CD4-positive, alpha-beta T cell treated with Interleukin-10 for 1 hour (primary cell): ENCODE results near the gene TUBD1.
A peak's percentile ranks its signal among the peaks of the same experiment; 100 is the strongest.
"Not testable (repeated sequence)": the region's sequence is repeated elsewhere in the genome, so short reads cannot be mapped to it uniquely, and the experiment has no call there.

Experiments
- DNase-seq: peaks from one replicate; pipeline ENCODE4 v3.0.0-alpha.2; 2020

TUBD1 gene

GRCh38 chr17:59892924-59893675 is at the start of gene TUBD1, which contains the start of gene RPS6KB1:
Gene TUBD1, minus strand, starts transcription at chr17:59892943. Its CDS starts 1,941 bp downstream, at chr17:59891002.
Gene RPS6KB1, plus strand, starts transcription at chr17:59893121. Its CDS starts 64 bp downstream, at chr17:59893185.
- DNase-seq: peak; percentile 99

- no peak for DNase-seq
Measured at GRCh38 chr17:59941131-59941530, 48.4 kb upstream of the TUBD1 start.

- not testable (repeated sequence) for DNase-seq
Measured at GRCh38 chr17:59940697-59941096, 48.0 kb upstream of the TUBD1 start.

GRCh38 chr17:59933317-59933716 is 40.6 kb upstream of the TUBD1 start:
- not testable (repeated sequence) for DNase-seq

DNA sequence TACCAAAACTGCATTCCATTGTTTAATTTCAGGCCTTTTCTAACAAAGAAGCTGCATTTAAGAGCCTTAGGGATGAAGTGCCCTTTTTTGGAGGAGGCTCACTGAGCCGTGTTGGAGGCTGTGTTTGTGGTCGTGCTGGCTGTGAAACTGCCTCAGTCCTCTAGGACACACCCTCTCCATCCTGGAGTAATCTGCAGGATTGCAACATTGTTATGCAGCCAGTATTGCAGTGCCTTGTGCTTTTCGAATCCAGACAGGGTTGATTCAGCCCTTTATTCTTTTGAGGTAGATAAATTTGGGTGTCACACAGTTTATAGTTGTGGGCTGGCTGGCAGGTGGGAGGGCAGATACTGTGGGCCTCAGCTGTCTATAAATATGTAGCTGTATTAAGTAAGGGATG is 38.0 kb upstream of the TUBD1 start:
- DNase-seq: not testable (repeated sequence)

- DNase-seq: not testable (repeated sequence)
Measured at GRCh38 chr17:59930121-59930520, 37.4 kb upstream of the TUBD1 start.

DNA sequence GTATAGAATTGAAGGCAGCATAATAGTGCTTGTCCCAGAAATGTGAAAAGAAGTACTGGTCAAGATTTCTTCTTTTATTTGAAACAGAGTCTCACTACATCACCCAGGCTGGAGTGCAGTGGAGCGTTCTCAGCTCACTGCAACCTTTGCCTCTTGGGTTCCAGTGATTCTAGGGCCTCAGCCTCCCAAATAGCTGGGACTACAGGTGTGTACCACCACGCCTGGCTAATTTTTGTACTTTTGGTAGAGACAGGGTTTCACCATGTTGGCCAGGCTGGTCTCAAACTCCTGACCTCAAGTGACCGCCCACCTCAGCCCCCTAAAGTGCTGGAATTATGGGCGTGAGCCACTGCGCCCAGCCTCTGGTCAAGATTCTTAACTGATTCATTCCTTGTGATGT is 27.9 kb upstream of the TUBD1 start:
- DNase-seq: not testable (repeated sequence)

GRCh38 chr17:59916446-59916845 is 23.7 kb upstream of the TUBD1 start:
- no peak for DNase-seq

DNA sequence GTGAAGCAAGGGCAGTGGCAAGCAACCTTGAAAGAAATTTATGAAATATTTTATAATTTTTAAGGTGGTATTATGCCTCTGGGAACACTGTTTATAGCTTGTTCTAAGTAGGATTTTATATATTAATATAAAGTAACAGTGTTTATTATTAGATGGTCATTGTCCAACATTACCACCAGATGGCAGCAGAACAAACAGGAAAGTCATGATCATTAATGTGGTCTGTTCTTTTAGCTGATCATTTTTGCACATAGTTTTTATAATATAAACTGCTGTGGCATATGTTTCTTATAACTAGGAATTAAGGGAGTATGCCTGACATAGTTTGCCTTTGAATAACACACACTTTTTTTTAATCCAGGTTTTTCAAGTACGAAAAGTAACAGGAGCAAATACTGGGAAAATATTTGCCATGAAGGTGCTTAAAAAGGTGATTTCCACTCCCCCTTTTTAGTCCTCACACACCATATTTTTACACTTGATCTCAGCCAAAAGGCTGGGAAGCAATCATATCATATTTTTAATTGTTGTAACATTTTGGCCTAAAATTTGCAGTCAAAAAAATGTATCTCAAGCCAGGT is 21.6 kb upstream of the TUBD1 start:
- peak; percentile 69 for DNase-seq

DNA sequence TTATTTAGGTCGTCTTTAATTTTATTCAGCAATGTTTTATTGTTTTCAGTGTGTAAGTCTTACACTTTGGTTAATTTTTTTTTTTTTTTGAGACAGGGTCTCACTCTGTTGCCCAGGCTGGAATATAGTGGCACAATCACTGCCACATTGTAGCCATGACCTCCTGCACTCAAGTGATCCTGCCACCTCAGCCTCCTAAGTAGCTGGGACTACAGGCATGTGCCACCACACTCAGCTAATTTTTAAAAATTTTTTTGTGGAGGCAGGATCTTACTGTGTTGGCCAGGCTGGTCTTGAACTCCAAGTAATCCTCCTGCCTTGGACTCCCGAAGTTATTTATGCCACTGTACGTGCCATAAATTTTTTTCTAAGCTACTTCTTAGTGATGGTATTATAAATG is 14.7 kb upstream of the TUBD1 start:
- no peak for DNase-seq

DNA sequence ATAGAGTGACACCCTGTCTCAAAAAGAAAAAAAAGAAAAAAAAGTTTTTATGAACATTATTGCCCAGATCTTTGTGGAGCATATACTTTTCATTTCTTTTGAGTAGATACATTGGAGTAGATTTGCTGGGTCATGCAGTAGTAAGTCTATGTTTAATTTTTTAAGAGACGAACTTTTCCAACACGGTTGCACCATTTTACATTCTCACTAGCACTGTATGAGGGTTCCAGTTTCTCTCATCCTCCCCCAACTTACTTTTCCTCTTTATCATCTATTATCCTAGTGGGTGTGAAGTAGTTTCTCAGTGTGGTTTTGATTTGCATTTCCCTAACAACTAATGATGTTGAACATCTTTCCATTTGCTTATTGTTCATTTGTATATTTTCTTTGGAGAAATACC is 10.7 kb upstream of the TUBD1 start:
- DNase-seq: no peak

DNA sequence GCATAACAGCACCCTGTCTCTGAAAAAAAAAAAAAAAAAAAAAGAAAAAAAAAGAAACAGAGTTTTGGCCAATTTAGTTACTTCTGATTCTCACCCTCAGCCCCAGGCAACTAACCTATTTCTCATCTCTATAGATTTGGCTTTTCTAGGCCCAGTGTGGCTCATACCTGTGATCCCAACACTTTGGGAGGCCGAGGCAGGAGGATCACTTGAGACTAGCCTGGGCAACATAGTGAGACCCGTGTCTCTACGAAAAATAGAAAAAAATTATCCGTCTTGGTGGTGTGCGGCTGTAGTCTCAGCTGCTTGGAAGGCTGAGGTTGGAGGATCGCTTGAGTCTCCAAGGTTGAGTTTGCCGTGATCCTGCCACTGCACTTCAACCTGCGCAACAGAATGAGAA is 8.9 kb upstream of the TUBD1 start:
- DNase-seq: no peak

- no peak for DNase-seq
Measured at GRCh38 chr17:59899099-59899498, 6.4 kb upstream of the TUBD1 start.

GRCh38 chr17:59897090-59897489 is 4.3 kb upstream of the TUBD1 start:
- DNase-seq: no peak

DNA sequence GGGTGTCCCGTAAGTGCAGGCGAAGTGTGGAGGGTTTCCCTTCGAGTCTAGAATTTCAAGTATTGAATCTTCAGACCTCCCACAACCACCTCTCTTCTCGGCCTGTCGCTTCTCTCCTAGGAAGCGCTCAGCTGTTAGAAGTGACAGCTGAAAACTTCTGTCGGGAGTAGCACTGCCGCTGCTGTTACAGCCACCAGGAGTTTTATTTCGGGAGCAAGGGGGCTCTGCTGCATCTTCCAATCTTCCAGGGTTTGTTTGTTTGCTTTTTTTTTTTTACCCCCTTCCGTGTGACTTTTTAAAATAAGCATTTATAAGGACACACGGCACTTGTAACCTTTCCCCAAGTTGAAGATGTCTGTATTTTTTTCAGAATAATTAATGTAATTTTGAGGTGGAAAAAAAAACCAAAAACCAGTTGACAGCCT is 945 bp upstream of the TUBD1 start:
- DNase-seq: no peak

GRCh38 chr17:59892251-59892923 is 356 bp downstream of the TUBD1 start:
- no peak for DNase-seq

GRCh38 chr17:59890720-59891119 is 2.0 kb downstream of the TUBD1 start:
- no peak for DNase-seq

DNA sequence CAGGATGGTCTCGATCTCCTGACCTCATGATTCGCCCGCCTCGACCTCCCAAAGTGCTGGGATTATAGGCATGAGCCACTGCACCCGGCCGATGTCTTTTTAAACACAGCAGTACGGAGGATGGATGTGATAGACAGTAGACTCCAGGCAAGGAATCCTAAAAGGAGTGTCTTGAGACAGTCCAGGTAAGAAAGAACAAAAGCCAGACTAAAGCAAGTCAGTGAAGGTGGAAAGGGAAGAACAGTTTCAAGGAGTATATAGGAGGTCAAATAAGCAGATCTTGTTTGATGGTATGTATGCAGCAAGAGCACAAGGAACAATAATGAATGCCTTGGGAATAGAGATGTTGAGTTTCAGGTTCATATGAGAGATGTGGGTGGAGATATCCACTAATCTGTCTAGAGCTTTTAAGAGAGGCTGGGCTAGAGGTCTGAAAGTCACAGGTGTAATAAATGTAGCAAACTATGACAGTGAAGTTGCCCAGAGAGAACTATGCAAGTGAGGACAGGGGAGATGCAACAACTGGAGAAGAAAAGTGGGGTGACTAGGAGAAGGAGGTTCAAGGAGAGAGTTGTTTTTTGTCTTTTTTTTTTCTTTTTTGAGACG is 4.5 kb downstream of the TUBD1 start:
- no peak for DNase-seq

DNA sequence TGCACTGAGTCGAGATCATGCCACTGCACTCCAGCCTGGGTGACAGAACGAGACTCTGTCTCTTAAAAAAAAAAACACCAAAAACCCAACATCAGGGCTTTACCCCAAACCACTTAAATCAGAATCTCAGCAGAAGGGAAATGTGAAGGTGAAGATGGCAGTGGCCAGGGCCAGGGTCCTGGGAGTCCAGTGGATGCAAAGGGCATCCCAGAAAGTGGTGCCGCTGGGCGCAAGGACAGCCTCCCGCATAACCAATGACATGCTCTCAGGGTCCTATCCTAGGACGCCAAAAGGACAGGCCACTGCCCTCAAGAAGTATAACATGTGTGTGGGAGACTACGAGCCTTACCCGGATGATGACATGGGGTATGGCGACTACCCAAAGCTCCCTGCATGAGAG is 7.9 kb downstream of the TUBD1 start:
- DNase-seq: no peak

DNA sequence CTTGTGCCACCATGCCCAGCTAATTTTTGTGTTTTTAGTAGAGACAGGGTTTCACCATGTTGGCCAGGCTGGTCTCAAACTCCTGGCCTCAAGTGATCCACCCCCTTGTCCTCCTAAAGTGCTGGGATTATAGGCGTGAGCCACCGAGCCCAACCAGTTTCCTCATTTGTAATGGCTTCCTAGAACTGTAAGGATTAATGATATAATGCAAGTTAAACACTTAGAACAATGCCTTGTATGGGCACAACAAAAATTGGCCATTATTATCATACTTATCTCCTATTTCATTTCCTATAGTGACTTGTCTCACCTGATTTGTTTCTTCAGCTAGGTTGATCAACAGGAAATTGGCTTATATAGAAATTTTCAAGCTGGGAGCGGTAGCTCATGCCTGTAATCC is 14.1 kb downstream of the TUBD1 start:
- no peak for DNase-seq

GRCh38 chr17:59877965-59878364 is 14.8 kb downstream of the TUBD1 start:
- DNase-seq: no peak

DNA sequence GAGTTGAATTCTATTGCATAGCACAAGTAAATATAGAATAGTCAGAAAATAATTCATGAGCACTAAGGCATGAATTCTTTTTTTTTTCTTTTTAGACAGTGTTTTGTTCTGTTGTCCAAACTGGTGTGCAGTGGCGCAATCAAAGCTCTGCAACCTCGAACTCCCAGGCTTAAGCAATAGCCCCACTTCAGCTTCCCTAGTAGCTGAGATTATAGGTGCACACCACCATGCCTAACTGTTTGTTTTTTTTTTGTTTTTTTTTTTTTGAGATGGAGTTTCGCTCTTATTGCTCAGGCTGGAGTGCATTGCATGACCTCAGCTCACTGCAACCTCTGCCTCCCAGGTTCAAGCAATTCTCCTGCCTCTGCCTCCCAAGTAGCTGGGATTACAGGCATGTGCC is 16.6 kb downstream of the TUBD1 start:
- no peak for DNase-seq

DNA sequence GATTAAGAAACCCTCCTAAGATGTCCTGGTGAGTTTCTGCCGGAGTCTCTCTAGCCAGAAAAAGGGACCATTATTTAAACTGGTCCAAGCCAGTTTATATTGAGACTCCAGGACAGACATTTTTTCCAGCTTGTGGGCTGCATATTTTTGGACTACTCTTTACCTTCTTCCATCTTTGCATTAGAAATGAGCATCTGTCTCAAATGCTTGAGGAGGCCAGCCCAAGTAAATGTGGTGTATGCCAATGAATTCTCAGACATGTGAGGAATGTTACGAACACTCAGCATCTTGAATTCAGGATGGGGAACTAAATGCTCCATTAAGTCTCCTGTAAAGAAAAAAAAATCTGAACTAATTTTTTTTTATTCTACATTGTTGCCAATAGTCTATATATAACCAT is 18.4 kb downstream of the TUBD1 start:
- DNase-seq: no peak

DNA sequence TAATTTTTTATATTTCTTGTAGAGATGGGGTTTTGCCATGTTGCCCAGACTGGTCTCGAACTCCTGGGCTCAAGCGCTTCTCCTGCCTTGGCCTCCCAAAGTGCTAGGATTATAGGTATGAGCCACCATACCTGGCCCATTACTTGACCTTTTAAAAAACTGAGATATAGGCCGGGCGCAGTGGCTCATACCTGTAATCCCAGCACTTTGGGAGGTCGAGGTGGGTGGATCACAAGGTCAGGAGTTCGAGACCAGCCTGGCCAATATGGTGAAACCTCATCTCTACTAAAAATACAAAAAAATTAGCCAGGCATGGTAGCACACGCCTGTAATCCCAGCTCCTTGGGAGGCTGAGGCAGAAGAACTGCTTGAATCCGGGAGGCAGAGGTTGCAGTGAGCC is 19.3 kb downstream of the TUBD1 start:
- not testable (repeated sequence) for DNase-seq
